ENCODE data around the gene GRAMD4. TPM values are rescaled to one million over a fixed set of nuclear protein-coding genes. Genes with fewer than 3 reads are reported as not detected.

Gene GRAMD4
- total RNA-seq, 1 donor = 11.7 TPM

DNA sequence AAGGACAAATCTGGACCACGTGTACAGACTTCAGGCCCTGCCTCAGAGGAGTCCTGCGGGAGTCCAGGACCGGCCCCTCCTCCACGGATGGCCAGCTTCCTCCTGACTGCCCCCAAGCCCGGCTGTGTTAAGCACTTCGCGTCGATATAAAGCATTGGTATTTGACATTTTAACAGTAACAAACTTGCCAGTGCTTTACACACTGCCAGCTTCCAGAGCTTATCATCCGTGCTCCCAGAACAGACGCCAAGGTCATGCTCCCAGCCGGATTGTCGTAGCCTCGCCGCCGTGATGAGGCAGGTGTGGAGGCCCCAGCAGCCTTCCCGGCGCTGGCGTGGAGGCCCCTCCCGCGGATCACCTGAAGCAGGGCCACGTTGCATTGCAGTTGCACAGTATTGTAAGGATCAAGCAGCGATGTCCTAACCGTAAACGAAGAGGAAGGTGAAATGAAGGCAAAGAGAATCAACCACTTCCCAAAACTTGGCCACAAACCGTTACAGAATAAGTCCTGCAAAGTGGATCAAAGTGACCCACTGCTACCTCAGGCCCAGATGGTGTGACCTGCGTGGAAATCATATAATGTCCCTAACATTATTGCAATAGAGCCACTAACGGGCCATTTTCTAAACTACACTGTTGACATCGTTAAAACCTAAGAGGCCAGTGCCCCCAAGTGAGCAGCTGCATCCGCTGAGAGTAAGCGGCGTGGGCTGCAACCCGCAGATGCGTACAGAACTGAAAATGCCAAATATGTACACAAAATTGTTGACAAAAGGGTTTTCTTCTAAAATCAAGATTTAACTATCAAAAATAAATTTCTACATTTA is 66.2 kb downstream of the GRAMD4 start:
- TF ChIP-seq, protein P1, sequence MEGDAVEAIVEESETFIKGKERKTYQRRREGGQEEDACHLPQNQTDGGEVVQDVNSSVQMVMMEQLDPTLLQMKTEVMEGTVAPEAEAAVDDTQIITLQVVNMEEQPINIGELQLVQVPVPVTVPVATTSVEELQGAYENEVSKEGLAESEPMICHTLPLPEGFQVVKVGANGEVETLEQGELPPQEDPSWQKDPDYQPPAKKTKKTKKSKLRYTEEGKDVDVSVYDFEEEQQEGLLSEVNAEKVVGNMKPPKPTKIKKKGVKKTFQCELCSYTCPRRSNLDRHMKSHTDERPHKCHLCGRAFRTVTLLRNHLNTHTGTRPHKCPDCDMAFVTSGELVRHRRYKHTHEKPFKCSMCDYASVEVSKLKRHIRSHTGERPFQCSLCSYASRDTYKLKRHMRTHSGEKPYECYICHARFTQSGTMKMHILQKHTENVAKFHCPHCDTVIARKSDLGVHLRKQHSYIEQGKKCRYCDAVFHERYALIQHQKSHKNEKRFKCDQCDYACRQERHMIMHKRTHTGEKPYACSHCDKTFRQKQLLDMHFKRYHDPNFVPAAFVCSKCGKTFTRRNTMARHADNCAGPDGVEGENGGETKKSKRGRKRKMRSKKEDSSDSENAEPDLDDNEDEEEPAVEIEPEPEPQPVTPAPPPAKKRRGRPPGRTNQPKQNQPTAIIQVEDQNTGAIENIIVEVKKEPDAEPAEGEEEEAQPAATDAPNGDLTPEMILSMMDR (IDR thresholded peaks at IDR 0.05; ENCODE audit: insufficient read depth, low read length) = no peak
- H3K4me3 ChIP-seq (ENCODE audit: low read depth, low read length) = no peak overlapping the region
- DNase-seq (ENCODE audit: low read depth) = no peak

DNA sequence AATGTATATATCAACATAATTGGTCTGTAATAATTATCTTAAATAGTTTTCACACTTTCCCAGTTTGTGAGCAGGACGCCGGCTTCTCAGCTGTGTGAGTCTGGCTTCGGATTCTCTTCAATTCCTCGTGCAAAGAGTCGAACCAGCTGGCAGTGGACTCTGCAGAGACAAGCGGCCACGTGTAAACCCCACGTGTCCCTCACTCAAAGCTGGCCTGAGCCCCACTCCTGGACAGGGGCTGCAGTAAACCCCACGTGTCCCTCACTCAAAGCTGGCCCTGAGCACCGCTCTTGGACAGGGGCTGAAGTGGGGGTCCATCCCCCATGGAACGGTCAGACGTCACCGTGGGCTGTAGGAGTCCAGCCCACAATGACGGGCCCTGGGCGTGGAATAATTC is 66.9 kb downstream of the GRAMD4 start:
- H3K4me3 ChIP-seq (ENCODE audit: low read depth, low read length) = no peak overlapping the region
- TF ChIP-seq, protein P1 (IDR thresholded peaks at IDR 0.05; ENCODE audit: insufficient read depth, low read length) = no peak
- no peak for DNase-seq (ENCODE audit: low read depth)

DNA sequence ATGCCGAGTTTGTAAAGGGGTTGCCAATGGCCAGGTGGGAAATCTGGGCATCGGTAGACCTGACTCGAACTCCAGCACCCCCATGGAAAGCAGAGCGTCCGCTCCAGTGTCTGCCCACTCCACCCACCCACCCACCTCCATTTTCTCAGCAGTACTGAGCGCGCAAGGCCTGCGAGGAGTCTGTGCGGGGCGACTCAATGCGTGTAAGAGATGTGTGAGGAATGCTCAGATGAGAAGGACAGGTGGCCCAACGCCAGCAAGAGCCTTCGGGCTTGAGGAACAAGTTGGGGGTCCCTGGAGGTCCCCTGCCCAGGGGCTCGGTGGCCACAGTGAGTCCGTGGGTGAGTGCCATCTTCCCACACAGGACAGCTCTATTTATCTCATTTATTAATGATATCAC is 67.3 kb downstream of the GRAMD4 start:
- H3K4me3 ChIP-seq (ENCODE audit: low read depth, low read length) = no peak overlapping the region
- TF ChIP-seq, protein P1 (IDR thresholded peaks at IDR 0.05; ENCODE audit: insufficient read depth, low read length) = no peak
- no peak for DNase-seq (ENCODE audit: low read depth)

DNA sequence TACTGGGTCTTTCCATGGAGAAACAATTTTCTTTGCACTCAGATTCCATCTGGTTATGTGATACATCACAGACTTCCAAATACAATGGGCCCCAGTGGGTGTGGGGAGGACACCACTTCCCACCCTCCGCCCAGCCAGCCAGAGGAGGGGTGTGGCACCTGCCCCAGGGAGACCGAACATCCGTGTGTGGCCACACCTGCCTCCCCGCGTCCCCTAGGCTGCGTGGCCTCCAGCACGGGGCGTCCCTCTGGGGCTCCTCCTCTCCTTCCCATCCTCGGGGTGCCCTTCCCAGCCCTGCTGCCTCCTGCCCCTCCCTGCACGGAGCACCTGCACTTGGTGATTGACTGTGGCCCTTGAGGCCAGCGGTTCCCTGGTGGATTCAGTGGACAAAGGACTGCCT is 68.8 kb downstream of the GRAMD4 start:
- no peak for DNase-seq (ENCODE audit: low read depth)
- H3K4me3 ChIP-seq (ENCODE audit: low read depth, low read length) = no peak overlapping the region
- TF ChIP-seq, protein P1 (IDR thresholded peaks at IDR 0.05; ENCODE audit: insufficient read depth, low read length) = no peak

DNA sequence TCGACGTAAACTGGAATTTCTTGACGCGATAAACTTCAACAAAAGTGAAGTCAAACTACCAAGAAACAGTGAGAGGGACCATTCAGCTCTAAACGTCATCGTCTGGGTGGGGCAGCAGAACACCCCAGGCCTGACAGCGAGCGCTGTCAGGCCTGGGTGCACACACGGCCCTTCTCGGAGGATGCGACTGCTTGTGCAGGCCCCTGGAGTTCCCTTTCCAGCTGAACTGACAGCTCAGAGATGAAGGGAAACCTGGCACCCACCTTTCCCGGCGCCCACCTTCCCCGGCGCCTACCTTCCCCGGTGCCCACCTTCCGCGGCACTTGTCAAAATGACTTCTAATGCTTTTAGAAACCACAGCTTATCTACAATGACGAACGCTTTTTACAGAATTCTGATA is 70.0 kb downstream of the GRAMD4 start:
- TF ChIP-seq, protein P1 (IDR thresholded peaks at IDR 0.05; ENCODE audit: insufficient read depth, low read length) = no peak
- no peak for DNase-seq (ENCODE audit: low read depth)
- H3K4me3 ChIP-seq (ENCODE audit: low read depth, low read length) = no peak overlapping the region

DNA sequence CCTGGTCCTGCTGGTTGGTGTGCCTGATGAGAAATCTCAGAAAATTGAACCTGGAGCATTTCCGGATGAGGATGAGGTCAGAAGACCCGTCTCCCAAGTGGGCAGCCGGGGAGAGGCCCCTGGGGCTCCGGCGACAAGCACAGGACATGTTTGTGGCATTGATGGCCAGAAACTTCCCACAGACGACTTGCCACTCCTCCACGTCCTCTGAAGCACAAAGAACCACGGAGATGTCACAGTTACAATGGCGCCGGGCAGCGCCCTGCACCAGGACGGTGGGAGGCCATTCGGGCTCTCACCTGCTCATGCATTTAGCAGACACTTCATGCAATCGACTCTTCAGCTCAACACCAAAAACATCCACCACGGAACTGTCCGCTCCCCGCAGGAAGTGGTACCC is 71.4 kb downstream of the GRAMD4 start:
- H3K4me3 ChIP-seq (ENCODE audit: low read depth, low read length) = no peak overlapping the region
- TF ChIP-seq, protein P1 (IDR thresholded peaks at IDR 0.05; ENCODE audit: insufficient read depth, low read length) = no peak
- DNase-seq (ENCODE audit: low read depth) = no peak
